NCI-H1048 (cell line): ENCODE measurements around the gene HDGFL3.
"Not testable (repeated sequence)": the region's sequence is repeated elsewhere in the genome, so short reads cannot be mapped to it uniquely, and the experiment has no call there.

Experiments used
- DNase-seq: peaks from one replicate; lab custom pipeline; 2025; lab: John Stamatoyannopoulos, UW

The HDGFL3 gene

DNA sequence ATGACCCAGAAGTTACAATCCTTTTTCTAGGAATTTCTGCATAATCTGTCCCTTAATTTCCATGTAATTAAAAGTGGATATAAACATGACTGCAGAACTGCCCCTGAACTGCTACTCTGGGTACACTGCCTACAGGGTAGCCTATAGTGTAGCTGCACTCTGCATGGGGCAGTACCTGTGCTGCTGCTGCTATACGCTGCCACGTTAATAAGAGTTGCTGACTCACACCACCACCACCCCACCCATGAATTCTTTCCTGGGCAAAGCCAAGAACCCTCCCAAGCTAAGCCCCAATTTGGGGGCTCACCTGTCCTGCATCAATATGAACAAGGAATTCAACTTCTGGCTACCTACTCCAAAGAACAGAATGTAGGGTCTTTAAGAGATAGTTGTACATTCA, 13.9 kb downstream of the HDGFL3 start:
- no peak for DNase-seq

DNA sequence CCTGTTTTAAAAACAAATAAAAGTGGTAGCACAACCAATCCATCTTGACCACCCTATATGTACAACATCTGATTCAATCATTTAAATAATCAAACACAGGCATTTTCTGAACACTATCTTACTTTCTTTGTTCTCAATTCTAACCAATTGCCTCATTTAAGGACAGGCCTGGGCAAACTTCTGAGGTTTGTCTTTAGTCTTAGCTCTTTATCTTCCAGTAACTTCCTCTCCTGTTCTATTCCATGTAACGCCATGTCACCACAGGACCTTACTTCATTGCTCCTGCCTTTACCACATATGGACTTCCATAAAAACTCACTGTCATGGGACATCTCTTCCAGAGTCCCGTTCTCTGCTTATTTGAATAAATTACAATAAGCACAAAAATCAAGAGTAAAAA, 14.9 kb downstream of the HDGFL3 start:
- DNase-seq, result no peak

DNA sequence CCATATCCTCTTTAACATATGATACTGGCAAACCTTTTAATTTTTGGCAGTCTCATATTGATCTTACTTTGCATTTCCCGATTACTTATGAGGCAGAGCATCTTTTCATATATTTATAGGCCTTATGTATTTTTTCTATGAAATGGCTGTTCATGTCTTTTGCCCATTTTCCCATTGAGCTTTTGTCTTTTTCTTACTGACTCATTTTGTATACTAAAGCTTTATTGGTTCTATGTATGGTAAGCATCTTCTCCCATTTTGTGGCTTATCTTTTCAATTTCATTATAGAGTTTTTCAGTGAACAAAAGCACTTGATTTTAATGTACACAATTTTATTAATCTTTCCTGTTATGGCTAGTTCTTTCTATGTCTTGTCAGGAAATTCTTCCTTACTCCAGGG, 17.2 kb downstream of the HDGFL3 start:
- no peak for DNase-seq

DNA sequence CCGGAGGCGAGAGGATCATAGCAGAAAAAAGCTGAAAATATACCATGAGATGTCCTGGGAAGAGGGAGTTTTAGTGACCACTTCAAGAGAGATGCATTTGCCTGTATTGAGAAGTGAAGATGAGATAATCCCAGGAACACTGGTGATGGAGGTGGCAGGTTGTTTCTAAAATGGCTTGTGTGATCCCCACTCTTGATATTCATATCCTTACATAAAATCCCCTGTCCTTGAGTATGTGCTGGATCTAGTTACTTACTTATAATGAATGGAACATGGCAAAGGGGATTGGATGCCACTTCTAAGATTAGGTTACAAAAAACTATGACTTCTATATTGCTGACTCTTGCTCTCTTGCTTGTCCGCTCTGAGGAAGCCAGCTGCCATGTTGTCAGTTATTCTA, 22.1 kb downstream of the HDGFL3 start:
- no peak for DNase-seq

DNA sequence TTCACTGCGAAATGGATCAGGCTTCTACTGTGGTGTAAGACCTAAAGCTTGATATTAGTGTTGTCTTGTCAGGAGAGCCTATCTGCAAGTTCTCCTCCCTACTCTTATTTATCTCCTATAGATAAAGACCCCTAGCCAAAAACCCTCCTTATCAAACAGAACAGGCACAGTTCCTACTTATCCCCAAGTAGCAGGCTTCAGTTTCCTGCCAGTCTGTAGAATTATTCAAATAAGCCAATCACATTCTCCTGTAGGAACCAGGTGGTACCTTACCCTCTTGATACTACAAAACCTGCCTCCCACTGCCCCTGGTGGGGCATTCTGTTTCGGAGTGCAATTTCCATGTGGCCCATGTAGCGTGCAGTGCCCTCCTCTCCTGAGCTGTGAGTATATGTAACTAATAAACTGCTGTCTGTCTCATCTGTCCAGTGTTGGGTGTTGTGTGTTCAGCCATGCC, 28.7 kb downstream of the HDGFL3 start:
- DNase-seq, result no peak

DNA sequence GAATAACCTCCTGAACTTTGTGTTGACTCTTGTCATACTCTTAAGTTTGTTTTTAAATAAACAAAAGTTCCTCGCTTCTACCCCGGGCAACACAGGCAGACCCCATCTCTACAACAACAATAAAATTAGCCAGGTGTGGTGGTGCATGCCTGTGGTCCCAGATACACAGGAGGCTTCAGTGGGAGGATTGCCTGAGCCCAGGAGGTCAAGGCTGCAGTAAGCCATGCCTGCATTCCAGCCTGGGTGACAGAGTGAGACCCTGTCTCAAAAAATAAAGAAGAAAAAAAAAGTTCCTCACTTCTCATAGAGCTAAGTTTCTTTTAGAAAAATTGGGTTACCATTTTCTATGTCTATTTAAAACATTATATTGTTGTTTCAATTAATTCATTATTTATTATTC, 29.2 kb downstream of the HDGFL3 start:
- DNase-seq, result no peak

DNA sequence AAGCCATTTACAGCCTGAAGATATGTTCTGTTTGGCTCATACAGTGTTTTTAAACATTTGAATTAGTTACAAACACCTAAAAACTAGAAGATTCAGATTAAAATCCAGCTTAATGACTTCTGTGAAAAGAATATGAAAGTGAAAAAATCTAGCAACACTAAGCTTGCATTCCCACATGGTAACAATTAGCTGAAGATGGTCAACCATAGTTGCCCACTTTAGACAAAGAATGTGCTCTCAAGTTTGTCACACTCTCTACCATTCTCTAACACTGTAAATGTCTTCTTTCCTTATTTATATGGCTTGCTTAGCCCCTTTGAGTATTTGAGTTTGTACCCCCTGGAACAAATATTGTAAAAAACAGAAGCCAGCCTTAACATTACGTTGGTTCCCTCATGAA, 32.7 kb downstream of the HDGFL3 start:
- no peak for DNase-seq

DNA sequence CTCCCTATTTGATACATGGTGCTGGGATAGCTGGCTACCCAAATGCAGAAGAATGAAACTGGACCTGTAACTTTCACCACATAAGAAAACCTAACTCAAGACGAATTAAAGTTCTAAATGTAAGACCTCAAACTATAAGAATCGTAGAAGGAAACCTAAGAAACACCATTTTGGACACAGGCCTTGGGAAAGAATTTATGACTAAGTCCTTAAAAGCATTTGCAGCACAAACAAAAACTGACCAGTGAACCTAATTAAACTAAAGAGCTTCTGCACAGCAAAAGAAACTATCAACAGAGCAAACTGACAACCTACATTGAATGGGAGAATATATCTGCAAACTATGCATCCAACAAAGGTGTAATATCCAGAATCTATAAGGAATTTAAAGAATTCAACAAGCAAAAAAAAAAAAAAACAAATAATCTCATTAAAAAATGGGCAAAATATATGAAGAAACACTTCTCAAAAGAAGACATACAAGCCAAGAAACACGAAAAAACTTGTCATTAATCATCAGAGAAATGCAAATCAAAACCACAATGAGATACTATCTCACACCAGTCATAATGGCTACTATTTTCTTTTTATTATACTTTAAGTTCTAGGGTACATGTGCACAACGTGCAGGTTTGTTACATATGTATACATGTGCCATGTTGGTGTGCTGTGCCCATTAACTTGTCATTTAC, 37.0 kb downstream of the HDGFL3 start:
- no peak for DNase-seq

DNA sequence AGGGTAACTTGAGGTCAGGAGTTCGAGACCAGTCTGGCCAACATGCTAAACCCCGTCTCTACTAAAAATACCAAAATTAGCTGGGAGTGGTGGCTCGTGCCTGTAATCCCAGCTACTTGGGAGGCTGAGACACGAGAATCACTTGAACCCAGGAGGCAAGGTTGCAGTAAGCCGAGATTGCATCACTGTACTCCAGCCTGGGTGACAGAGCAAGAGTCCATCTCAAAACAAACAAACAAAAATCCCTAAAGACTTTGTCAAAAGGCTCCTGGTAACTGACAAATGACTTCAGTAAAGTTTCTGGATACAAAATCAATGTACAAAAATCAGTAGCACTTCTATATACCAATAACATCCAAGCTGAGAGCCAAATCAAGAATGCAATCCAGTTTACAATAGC, 38.0 kb downstream of the HDGFL3 start:
- not testable (repeated sequence) for DNase-seq

DNA sequence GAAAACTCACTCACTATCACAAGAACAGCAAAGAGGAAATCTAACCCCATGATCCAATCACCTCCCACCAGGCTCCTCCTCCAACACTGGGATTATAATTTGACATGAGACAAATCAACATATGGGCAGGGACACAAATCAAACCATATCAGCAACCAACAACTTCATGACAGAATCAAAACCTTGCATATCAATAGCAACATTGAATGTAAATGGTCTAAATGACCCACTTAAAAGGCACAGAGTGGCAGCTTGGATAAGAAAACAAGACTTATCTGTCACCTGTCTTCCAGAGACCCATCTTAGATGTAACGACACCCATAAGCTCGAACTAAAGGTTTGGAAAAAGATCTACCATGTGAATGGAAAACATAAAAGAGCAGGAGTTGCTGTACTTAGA, 40.8 kb downstream of the HDGFL3 start:
- no peak for DNase-seq

DNA sequence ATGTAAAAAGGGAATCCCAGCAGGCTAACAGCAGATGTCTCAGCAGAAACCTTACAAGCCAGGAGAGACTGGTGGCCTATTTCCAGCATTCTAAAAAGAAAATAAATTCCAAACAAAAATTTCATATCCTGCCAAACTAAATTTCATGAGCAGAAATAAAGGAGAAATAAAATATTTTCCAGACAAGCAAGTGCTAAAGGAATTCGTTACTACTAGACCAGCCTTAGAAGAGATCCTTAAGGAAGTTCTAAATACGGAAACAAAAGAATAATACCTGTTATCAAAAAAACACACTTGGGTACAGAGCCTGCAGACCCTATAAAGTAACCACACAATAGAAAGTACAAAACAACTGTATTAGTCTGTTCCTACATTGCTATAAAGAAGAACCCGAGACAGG, 41.4 kb downstream of the HDGFL3 start:
- no peak for DNase-seq

DNA sequence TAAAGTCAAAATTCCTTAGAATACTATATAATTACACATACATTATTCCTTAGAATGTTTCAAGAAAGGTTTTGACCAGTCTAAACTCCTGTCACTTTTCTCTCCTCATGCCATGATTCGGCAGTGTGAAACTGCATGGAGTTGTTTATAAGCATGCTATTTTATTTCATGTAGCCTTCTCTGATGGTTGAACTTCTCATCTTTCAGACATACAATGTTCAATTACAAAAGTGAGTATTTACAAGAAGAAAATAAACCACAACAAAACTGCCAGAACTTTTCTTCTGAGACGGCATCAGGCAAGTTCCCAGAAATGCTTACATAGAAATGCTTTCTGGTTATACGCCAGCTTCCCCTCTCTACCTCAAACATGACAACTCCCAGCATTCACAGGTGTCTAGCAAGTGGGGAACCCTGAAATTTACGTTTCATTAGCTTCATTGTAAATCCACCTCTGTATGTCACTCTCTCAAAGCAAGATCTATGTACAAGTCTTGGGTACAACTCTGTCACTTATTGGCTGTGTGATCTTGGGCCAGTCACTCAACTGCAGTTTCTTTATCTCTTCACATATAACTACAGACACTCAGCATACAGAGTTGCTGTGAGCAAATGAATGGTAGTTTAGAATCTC, 42.7 kb downstream of the HDGFL3 start:
- no peak for DNase-seq

DNA sequence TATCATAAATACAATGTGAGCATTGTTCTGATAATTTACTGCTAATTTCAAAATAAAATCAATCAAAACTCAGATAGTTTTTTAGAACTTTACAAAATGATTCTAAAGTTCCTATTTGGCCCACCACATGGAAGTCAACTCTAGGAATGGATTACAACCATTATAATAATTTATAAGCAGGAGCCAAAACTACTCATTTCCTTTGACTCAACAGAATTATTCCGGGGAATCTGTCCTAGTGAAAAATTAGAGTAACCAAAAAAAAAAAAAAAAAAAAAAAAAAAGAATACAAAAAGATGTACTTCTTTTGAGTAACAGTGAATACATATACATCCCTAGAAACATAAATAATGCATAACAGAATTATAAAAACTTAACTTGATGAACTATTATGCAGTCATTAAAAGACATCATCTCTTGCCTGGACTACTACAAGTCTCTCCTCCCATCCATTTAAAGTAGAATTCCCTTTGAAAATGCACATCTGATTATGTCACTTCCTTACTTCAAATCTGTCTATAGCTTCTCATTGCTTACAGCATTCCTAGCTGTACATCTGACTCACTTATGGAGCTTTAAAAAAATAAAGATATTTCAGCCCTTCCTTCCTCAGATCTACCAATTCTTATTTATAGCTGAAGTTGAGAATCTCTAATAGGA, 43.4 kb downstream of the HDGFL3 start:
- DNase-seq, result no peak

DNA sequence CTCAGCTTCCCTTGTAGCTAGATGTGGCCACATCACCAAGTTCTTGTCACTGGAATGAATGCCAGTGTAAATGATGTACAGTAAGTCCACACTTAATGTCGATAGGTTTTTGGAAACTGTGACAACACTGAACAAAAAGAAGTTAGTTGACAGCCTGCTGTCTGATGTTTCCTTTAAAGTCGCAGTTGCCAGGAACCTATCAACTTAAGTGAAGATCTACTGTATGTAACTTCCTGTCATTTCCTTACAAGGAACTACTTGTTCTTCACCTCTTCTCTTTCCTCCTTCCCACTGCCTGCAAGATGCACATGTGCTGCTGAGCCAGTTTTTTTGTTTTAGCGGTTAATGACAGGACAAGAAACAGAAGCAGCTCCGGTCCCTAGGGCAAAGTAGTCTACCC, 44.6 kb downstream of the HDGFL3 start:
- no peak for DNase-seq

DNA sequence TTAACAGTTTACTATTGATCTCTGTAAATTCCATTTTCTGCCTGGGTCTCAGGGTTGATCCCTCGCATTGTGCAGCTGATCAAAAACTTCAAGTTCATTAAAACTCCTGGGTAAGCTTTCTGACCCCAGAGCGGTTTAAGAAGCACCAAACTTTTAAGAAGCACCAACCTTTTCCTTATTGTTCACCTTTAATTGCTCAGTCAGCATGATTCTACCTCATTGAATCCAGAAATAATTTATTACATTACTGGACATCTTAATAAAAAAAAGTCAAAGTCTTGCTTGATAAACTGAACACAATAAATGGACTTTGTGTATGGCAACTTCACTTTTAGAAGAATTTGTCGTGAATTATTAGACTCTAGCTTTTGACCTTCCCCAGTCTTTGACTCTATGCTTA, 46.9 kb downstream of the HDGFL3 start:
- DNase-seq, result no peak

DNA sequence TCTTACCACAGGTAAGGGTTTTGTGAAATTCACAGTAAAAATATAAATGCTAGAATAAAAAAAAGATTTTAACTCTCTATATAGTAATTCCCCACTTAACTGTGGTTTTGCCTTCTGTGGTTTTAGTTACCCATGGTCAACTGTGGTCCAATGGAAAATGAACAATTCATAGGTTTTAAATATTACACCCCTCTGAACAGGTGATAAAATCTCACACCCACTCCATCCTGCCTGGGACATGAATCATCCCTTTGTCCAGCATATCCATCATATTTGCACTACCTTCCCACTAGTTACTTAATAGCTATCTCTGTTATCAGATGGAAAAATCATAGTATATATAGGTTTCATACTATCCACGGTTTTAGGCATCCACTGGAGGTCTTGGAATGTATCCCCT, 49.2 kb downstream of the HDGFL3 start:
- no peak for DNase-seq

DNA sequence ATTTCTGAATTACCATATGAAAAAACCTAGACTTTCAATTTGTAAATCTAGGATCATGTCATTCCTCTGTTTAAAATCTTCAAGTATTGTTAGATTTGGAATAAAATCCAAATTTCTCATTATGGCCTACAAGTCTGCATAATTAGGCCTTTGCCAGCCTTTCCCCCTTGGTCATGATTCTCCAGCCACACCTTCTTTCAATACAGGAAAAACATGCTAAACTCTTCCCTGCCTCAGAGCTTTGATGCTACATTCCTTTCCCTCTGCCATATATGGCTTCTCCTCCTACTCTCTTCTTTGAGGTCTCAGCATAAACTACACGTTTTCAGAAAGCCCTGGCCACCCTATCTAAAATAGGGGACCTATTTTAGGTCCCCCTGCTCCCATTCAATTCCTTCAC, 51.7 kb downstream of the HDGFL3 start:
- no peak for DNase-seq

DNA sequence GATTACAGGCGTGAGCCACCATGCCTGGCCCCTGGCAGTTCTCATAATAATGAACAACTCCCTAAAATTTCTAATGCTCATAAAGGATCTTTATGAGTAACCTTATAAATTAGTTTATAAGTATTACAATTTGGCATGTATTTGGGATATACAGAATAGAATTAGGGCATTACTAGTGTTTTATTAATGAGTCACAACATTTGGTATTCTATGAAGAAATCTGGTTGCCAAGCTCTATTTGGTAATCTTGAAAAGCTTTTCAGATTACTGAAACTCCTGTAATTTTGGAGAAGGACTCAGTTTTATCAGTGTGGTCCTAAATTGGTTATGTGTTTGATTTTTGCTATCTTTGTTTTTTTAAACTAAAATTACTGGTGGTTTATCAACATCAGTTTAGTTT, 54.3 kb downstream of the HDGFL3 start:
- no peak for DNase-seq

DNA sequence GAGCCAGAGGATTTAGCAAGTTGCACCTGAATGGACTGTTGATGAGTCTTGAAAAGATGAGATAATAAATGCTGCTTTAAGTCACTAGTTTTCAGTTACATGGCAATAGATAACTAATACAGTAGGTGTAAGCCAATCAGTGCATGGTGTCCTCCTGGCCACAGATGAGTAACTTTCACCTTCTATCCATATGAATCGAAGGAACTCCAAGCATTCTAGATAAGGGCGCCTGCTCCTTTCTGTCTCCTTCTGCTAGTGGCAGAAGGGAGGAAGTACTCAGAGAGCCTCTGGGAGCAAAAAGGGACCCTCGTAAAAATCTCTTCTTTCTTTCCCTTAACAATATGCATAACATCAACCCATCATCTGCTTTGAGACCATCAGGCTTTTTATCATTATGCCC, 62.9 kb downstream of the HDGFL3 start:
- no peak for DNase-seq

DNA sequence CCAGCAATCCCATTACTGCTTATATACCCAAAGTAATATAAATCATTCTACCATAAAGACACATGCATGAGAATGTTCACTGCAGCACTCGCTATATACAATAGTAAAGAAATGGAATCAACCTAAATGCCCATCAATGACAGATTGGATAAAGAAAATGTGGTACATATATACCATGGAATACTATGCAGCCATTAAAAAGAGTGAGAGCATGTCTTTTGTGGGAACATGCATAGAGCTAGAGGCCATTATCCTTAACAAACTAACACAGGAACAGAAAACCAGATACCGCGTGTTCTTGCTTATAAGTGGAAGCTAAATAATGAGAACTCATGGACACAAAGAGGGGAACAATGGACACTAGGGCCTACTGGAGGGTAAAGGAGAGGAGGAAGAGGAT, 65.5 kb downstream of the HDGFL3 start:
- DNase-seq, result not testable (repeated sequence)

DNA sequence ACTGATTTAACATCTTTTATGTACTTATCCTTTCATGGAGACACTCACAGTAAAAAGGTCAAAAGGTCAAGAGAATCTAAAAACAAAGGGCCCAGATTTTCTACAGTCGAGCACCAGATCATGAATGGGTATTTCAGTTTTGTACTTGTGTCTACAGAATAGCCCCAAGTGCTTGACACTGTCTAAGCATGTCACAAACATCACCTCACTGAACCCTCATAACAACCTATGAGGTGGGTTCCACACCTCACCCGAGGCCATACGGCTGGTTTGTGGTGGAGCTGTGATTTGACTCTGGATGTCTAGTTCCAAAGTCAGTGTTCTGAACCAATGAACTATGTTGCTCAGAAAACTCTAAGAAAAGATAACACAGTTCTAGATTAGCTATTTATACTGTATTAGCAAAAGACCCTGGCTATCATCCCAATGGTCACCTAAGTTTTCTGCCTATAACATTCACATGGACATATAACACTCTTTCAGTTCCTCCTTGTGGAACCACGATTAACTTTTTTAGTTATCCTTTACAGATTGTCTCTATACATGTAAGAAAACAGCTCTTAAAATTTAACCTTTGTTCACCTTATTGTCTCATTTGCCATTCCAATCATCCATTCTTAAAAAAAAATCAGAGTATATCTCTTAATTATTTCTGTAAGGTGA, 74.6 kb downstream of the HDGFL3 start:
- DNase-seq, result no peak

DNA sequence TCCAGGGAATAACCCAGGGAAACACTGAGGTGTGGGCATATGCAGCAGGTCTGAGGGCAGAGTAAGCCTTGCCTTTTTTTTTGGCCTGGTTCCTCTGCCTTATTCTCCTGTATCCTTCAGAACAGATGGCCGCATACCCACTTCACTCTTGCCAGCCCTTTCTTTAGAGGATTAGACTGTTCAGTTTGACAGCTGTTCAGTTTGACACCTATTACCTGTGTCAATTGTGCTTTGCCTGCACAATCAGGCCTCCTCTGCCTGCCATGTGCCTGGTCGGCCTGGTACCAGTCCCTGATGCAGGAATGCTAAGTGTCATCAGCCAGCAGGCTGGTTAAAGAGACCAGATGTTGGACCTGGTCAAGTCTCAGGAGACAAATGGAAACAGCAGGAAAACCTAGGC, 77.8 kb downstream of the HDGFL3 start:
- no peak for DNase-seq

DNA sequence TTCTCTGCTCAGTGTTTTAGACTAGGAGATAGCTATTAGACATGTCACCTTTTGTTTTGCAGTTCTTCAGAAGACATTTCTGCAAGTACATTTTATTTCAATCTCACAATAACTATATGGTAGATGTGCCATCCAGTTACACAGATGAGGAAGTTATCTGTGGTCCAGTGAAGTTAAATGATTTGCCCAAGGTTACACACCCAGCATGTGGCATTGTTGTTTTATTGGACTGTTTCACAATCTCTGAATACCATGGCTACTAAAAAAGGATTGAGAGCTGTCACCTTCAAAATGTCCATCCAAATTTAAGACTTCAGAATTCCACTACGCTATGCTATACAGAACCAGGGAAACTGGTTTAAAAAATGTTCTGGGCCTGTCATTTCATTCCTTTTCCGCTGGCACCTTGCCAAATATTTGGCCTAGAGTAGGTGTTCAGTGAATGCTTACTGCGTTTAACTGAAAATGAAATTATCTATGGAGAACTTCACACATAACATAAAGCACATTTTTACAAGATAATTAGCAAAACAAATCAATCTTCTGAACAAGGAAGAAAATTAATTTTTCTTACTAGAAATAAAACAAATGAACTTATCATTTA, 80.0 kb downstream of the HDGFL3 start:
- DNase-seq, result no peak
